H1 (cell line): ENCODE results near the gene CBARP. TPM values are rescaled to one million over a fixed set of nuclear protein-coding genes. Genes with fewer than 3 reads are reported as not detected.
A peak's percentile ranks its signal among the peaks of the same experiment; 100 is the strongest.

ENCODE experiments used
- ATF3 ChIP-seq: IDR thresholded peaks from 2 replicates; pipeline ENCODE4 v1.6.1; 2011; ENCODE audit warnings: low read depth, mild to moderate bottlenecking, low read length; ENCODE audit not compliant: insufficient read depth
- CHD7 ChIP-seq: fragments of 300-600 bp; sonication (generic); IDR thresholded peaks from 2 replicates; pipeline ENCODE4 v1.7.1; 2012; ENCODE audit warnings: low read length, moderate library complexity, mild to moderate bottlenecking, inconsistent platforms; ENCODE audit not compliant: insufficient replicate concordance
- HDAC2 ChIP-seq, 2 experiments: fragments of 300-600 bp in 1 of 2; sonication (generic) in 1 of 2; IDR thresholded peaks; 2 replicates each; pipeline ENCODE4 v1.6.1; 2011 to 2012; ENCODE audit warnings: low read depth in 2 of 2, low read length in 2 of 2, mild to moderate bottlenecking in 2 of 2, moderate library complexity in 2 of 2, borderline replicate concordance in 1 of 2, inconsistent platforms in 1 of 2
- POLR2A ChIP-seq, 2 experiments: IDR thresholded peaks; 1 replicate in 1 of 2; 2 replicates in 1 of 2; pipeline ENCODE4 v1.6.1; 2011; ENCODE audit warnings: low read depth in 2 of 2, low read length in 2 of 2, mild to moderate bottlenecking in 2 of 2; ENCODE audit errors: control extremely low read depth in 1 of 2
- POLR2AphosphoS5 ChIP-seq: IDR thresholded peaks from 2 replicates; pipeline ENCODE4 v1.6.1; 2011; ENCODE audit warnings: low read depth, low read length
- RXRA ChIP-seq: IDR thresholded peaks from 2 replicates; pipeline ENCODE4 v1.6.1; 2011; ENCODE audit warnings: low read depth, mild to moderate bottlenecking, low read length, moderate library complexity; ENCODE audit not compliant: insufficient read depth
- SAP30 ChIP-seq: fragments of 300-600 bp; sonication (generic); IDR thresholded peaks from 2 replicates; pipeline ENCODE4 v1.7.1; 2012; ENCODE audit warnings: low read length, moderate library complexity, mild to moderate bottlenecking, inconsistent platforms; ENCODE audit not compliant: insufficient read depth, insufficient replicate concordance
- SIX5 ChIP-seq: IDR thresholded peaks from 2 replicates; pipeline ENCODE4 v1.6.1; 2011; ENCODE audit warnings: mild to moderate bottlenecking, low read depth, low read length
- SP1 ChIP-seq: IDR thresholded peaks from 2 replicates; pipeline ENCODE4 v1.6.1; 2011; ENCODE audit warnings: low read depth, low read length
- SP2 ChIP-seq: IDR thresholded peaks from 2 replicates; pipeline ENCODE4 v1.6.1; 2012; ENCODE audit warnings: mild to moderate bottlenecking, low read length, inconsistent platforms
- SUZ12 ChIP-seq: fragments of 200-600 bp; sonication (generic); IDR thresholded peaks from 2 replicates; pipeline ENCODE4 v1.6.1; 2012; ENCODE audit warnings: mild to moderate bottlenecking, inconsistent platforms, low read length, moderate library complexity, mixed read lengths
- polyA plus RNA-seq, 7 experiments: library from polyadenylated mRNA; depleted of rRNA in 3 of 7; stranded (reverse) in 5 of 7; unstranded in 2 of 7; fragments of >200 nt in 5 of 7; fragments of 200-250 nt in 2 of 7; gene quantifications; 1 replicate in 5 of 7; 2 replicates in 1 of 7; 4 replicates in 1 of 7; pipeline versions ENCODE4 v1.2.1 to v1.2.3, GENCODE V29; 2011 to 2013; ENCODE audit warnings: missing spikeins in 2 of 7, mixed read lengths in 2 of 7
- total RNA-seq: library from RNA; stranded (reverse); fragmentation: NEBNext Ultra II Directional; extraction: Animal tissue kit (Norgen Biotek cat#: 25700); gene quantifications from 2 replicates; pipeline ENCODE4 v1.2.1, GENCODE V29; 2021

The CBARP gene
- total and polyA plus RNA-seq, 2 of the 8 experiments (the other 6 are each of a cell fraction or from before 2014, with no cell fraction given): 4.9 to 14.7 TPM

- TF ChIP-seq SP2: no peak
- no peak for TF ChIP-seq RXRA
- peak; percentile 79 for TF ChIP-seq POLR2AphosphoS5
- TF ChIP-seq POLR2A (IDR thresholded peaks at IDR 0.05; ENCODE audit: control extremely low read depth in 1 of 2, low read depth in 2 of 2, low read length in 2 of 2): peak in 1 of 2 experiments; percentile 63; a peak in 2 of 3 replicates
- peak; percentile 22; the same call in 1 of the 2 replicates for TF ChIP-seq ATF3
- TF ChIP-seq SIX5: no peak
- TF ChIP-seq CHD7: no peak
- no peak for TF ChIP-seq SP1
- TF ChIP-seq SAP30: no peak
- TF ChIP-seq HDAC2 (IDR thresholded peaks at IDR 0.05; ENCODE audit: borderline replicate concordance in 1 of 2, low read depth in 2 of 2, low read length in 2 of 2): peak; percentile 47 to 66; a peak in 2 of 4 replicates
- TF ChIP-seq SUZ12: peak; percentile 33; the same call in 1 of the 2 replicates
Measured at GRCh38 chr19:1248786-1249297, 11.0 kb upstream of the CBARP start (continued).
